C4-2B (cell line): ENCODE measurements around the gene TREM2.

Experiments
- ZFX ChIP-seq: fragments of 450-650 bp; IDR thresholded peaks from 2 replicates; pipeline ENCODE4 v1.6.1; 2017
- TF ChIP-seq, protein P1 (sequence below): fragments of 450-650 bp; conservative IDR thresholded peaks from 2 replicates; pipeline ENCODE4 v1.5.1; 2017; ENCODE audit warnings: mild to moderate bottlenecking

DNA sequence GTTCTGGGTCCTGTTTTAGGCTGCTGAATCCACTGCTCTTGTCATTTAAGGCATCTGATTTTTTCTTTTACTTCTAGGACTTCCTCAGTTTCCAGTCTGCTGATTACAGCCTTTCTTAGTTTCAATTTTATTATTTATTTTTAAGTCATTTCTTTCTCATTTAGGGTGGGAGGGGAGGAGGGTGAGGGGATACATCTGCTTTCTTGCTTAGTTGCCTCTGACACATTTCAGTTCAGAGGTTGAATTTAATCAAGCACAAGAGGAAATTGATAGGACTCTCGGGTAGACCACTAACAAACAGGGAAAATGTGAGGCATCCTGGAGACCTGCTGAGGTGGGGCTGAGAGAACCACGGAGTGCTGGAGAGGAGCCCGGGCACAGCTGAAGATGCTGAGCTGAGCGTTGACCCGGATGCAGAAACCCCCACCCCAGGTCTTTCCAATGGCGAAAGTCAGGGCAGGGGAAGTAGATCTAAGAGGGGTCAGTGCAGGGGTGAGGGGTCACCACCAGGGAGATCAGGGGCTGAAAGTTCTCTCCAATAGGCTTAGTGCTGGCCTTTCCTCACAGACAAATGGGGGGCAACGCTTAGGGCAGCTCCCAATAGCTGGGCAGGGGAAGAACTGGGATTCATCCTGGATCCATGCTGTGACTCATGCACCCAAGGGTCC, 45.7 kb upstream of the TREM2 start:
- TF ChIP-seq, protein P1, sequence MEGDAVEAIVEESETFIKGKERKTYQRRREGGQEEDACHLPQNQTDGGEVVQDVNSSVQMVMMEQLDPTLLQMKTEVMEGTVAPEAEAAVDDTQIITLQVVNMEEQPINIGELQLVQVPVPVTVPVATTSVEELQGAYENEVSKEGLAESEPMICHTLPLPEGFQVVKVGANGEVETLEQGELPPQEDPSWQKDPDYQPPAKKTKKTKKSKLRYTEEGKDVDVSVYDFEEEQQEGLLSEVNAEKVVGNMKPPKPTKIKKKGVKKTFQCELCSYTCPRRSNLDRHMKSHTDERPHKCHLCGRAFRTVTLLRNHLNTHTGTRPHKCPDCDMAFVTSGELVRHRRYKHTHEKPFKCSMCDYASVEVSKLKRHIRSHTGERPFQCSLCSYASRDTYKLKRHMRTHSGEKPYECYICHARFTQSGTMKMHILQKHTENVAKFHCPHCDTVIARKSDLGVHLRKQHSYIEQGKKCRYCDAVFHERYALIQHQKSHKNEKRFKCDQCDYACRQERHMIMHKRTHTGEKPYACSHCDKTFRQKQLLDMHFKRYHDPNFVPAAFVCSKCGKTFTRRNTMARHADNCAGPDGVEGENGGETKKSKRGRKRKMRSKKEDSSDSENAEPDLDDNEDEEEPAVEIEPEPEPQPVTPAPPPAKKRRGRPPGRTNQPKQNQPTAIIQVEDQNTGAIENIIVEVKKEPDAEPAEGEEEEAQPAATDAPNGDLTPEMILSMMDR, result no peak
- no peak for TF ChIP-seq ZFX
